ENCODE data around the gene ABLIM2. TPM values are rescaled to one million over a fixed set of nuclear protein-coding genes. Genes with fewer than 3 reads are reported as not detected.

The ABLIM2 gene
- total and polyA plus RNA-seq, 10 of the 15 experiments (the other 5 are each of a cell fraction or from before 2014, with no cell fraction given), result 0.03 to 0.15 (median 0.05) TPM; not detected in 7

DNA sequence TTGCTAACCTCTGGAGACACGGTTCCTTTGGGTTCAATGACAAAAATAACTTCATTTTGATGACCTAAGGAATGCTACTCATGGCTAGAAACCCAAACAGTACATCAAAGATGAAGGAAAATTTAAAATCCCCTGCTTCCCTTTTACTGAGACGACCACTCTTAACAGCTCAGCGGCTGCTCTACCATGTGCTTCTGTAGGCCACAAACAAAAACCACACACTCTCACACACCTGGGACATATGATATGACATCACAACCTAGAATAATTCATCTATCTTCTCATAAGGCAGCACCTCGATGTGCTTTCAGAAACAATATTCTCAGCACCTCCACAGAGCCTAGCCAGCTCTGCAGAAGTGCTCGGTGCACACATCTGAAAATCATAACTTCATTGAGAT is 34.7 kb downstream of the ABLIM2 start (continued):
- TF ChIP-seq PAX5 (IDR thresholded peaks at IDR 0.05; ENCODE audit: borderline replicate concordance, low read depth, low read length) (no peak), FOXM1 (IDR thresholded peaks at IDR 0.05; ENCODE audit: low read depth, low read length) (no peak), BACH1 (IDR thresholded peaks at IDR 0.05; ENCODE audit: borderline replicate concordance) (no peak), RCOR1 (conservative IDR thresholded peaks at IDR 0.05; ENCODE audit: low read depth, low read length) (no peak), CHD2 (IDR thresholded peaks at IDR 0.05; ENCODE audit: borderline replicate concordance, low read depth, low read length) (no peak), CREM (IDR thresholded peaks at IDR 0.05; ENCODE audit: low read depth) (no peak), NR2F1 (conservative IDR thresholded peaks at IDR 0.05) (no peak), SUPT20H (IDR thresholded peaks at IDR 0.05; ENCODE audit: borderline replicate concordance, control insufficient read depth, low read depth, low read length) (no peak), ZNF384 (IDR thresholded peaks at IDR 0.05; ENCODE audit: borderline replicate concordance, low read depth, low read length) (no peak), IKZF1 (conservative IDR thresholded peaks at IDR 0.05) (no peak)
- TF ChIP-seq, protein P1, sequence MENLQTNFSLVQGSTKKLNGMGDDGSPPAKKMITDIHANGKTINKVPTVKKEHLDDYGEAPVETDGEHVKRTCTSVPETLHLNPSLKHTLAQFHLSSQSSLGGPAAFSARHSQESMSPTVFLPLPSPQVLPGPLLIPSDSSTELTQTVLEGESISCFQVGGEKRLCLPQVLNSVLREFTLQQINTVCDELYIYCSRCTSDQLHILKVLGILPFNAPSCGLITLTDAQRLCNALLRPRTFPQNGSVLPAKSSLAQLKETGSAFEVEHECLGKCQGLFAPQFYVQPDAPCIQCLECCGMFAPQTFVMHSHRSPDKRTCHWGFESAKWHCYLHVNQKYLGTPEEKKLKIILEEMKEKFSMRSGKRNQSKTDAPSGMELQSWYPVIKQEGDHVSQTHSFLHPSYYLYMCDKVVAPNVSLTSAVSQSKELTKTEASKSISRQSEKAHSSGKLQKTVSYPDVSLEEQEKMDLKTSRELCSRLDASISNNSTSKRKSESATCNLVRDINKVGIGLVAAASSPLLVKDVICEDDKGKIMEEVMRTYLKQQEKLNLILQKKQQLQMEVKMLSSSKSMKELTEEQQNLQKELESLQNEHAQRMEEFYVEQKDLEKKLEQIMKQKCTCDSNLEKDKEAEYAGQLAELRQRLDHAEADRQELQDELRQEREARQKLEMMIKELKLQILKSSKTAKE (IDR thresholded peaks at IDR 0.05; ENCODE audit: low read depth, poor library complexity, severe bottlenecking), result no peak

GRCh38 chr4:8123389-8123788 is 35.2 kb downstream of the ABLIM2 start:
- no peaks in the 10 kb centered on the region for H3K79me2 ChIP-seq (ENCODE audit: control insufficient read depth, insufficient read depth, low read length)
- no peaks in the 10 kb centered on the region; a peak in 1 of 4 replicates for H3K27me3 ChIP-seq (replicated peaks in 1 of 2; ENCODE audit: control insufficient read depth in 2 of 2, insufficient read depth in 2 of 2, low read length in 1 of 2)
- POLR2A ChIA-PET, result no interaction called here
- H3K9ac ChIP-seq (ENCODE audit: control insufficient read depth, insufficient read depth, low read length), result no peak overlapping the region
- no peak for FAIRE-seq
- DNase-seq (ENCODE audit: low read depth, low spot score), result no peak
- no peak overlapping the region for H3K27ac ChIP-seq (ENCODE audit: control insufficient read depth, insufficient read depth)
- no peak overlapping the region for H2AFZ ChIP-seq (ENCODE audit: control insufficient read depth, low read depth, low read length)
- no peak for ATAC-seq
- H3K4me3 ChIP-seq, result no peak overlapping the region
- in situ Hi-C loops (cut with MboI), result no loop called here
- CTCF ChIA-PET, result no interaction called here
- no peaks in the 10 kb centered on the region for H3K4me1 ChIP-seq (ENCODE audit: control insufficient read depth, insufficient read depth, low read length)
- no peaks in the 10 kb centered on the region for H3K36me3 ChIP-seq (ENCODE audit: control insufficient read depth in 2 of 2, insufficient read depth in 2 of 2, low read length in 1 of 2)
- TF ChIP-seq, protein P2, sequence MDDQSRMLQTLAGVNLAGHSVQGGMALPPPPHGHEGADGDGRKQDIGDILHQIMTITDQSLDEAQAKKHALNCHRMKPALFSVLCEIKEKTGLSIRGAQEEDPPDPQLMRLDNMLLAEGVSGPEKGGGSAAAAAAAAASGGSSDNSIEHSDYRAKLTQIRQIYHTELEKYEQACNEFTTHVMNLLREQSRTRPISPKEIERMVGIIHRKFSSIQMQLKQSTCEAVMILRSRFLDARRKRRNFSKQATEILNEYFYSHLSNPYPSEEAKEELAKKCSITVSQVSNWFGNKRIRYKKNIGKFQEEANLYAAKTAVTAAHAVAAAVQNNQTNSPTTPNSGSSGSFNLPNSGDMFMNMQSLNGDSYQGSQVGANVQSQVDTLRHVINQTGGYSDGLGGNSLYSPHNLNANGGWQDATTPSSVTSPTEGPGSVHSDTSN (IDR thresholded peaks at IDR 0.05; ENCODE audit: insufficient replicate concordance, low read depth, low read length), result no peak
- TF ChIP-seq CEBPB (IDR thresholded peaks at IDR 0.05; ENCODE audit: borderline replicate concordance in 1 of 2, low read depth in 2 of 2, low read length in 2 of 2) (no peak), CHD1 (IDR thresholded peaks at IDR 0.05; ENCODE audit: low read depth, low read length) (no peak), FOXK2 (IDR thresholded peaks at IDR 0.05) (no peak), CREB1 (IDR thresholded peaks at IDR 0.05; ENCODE audit: low read depth) (no peak), SIN3A (IDR thresholded peaks at IDR 0.05; ENCODE audit: low read depth, low read length) (no peak), IKZF2 (IDR thresholded peaks at IDR 0.05) (no peak), SPI1 (IDR thresholded peaks at IDR 0.05; ENCODE audit: borderline replicate concordance, insufficient read depth, low read depth, low read length) (no peak), TARDBP (IDR thresholded peaks at IDR 0.05; ENCODE audit: borderline replicate concordance) (no peak), BMI1 (IDR thresholded peaks at IDR 0.05; ENCODE audit: borderline replicate concordance) (no peak), NRF1 (conservative IDR thresholded peaks at IDR 0.05; ENCODE audit: low read depth, low read length) (no peak)
- BruUV-seq (replicated peaks), result no TSS peak
- intact Hi-C loops (cut with micrococcal nuclease; ENCODE audit: unreplicated experiment), result no loop called here
- H4K20me1 ChIP-seq (ENCODE audit: control insufficient read depth, insufficient read depth), result no peaks in the 10 kb centered on the region
- SMC1A ChIA-PET (ENCODE audit: uncharacterized antibody, unreplicated experiment), result no interaction called here
- H3K9me3 ChIP-seq (replicated peaks; ENCODE audit: control insufficient read depth, insufficient read depth, low read length), result no peaks in the 10 kb centered on the region
- 12% methylated on average over 8 of the region's 8 CpGs for WGBS (ENCODE audit: insufficient coverage, insufficient replicate concordance, low lambda C conversion rate, missing lambda C conversion rate)
- RAD21 ChIA-PET (ENCODE audit: unreplicated experiment), result no interaction called here
- no peak overlapping the region for H3K4me2 ChIP-seq (ENCODE audit: control insufficient read depth, insufficient read depth)
